Measurements from ENCODE around the gene EHD1.

EHD1 gene

GRCh38 chr11:64875369-64876228 is 2.8 kb downstream of the EHD1 start:
- DNase-seq (ENCODE audit: low read depth, low spot score), result no peak
- H3K9ac ChIP-seq (ENCODE audit: insufficient read length), result no peak overlapping the region
- H3K4me3 ChIP-seq, result no peak overlapping the region
- H3K9me3 ChIP-seq (ENCODE audit: low read depth, low read length), result no peaks in the 10 kb centered on the region
- H3K36me3 ChIP-seq (ENCODE audit: insufficient read depth, low read length), result peaks cover 7% of the 10 kb centered on the region; the same call in 1 of the 2 replicates
- TF ChIP-seq FOXP2 (optimal IDR thresholded peaks at IDR 0.05; ENCODE audit: control extremely low read depth, extremely low read length, insufficient read depth) (no peak), EZH2 (IDR thresholded peaks at IDR 0.05) (no peak), POLR2AphosphoS5 (IDR thresholded peaks at IDR 0.05; ENCODE audit: borderline replicate concordance, low read depth, low read length) (no peak)
- no peak overlapping the region for H3K27ac ChIP-seq

- Histone ChIP-seq H3K36me3 (ENCODE audit: insufficient read depth, low read length) (peaks cover 7% of the 10 kb centered on the region; the same call in 1 of the 2 replicates), H3K4me3 (no peak overlapping the region), H3K27ac (no peak overlapping the region), H3K9me3 (ENCODE audit: low read depth, low read length) (no peaks in the 10 kb centered on the region), H3K9ac (ENCODE audit: insufficient read length) (no peak overlapping the region)
- TF ChIP-seq EZH2 (IDR thresholded peaks at IDR 0.05), result no peak
- TF ChIP-seq POLR2AphosphoS5 (IDR thresholded peaks at IDR 0.05; ENCODE audit: borderline replicate concordance, low read depth, low read length), result no peak
- no peak for TF ChIP-seq FOXP2 (optimal IDR thresholded peaks at IDR 0.05; ENCODE audit: control extremely low read depth, extremely low read length, insufficient read depth)
- DNase-seq (ENCODE audit: low read depth, low spot score), result no peak
Observed at GRCh38 chr11:64874308-64875240, 3.8 kb downstream of the EHD1 start.

- Histone ChIP-seq H3K27ac (no peak overlapping the region), H3K9me3 (ENCODE audit: low read depth, low read length) (no peaks in the 10 kb centered on the region), H3K4me3 (no peak overlapping the region), H3K9ac (ENCODE audit: insufficient read length) (no peak overlapping the region), H3K36me3 (ENCODE audit: insufficient read depth, low read length) (peaks cover 7% of the 10 kb centered on the region; the same call in 1 of the 2 replicates)
- TF ChIP-seq FOXP2 (optimal IDR thresholded peaks at IDR 0.05; ENCODE audit: control extremely low read depth, extremely low read length, insufficient read depth) (no peak), EZH2 (IDR thresholded peaks at IDR 0.05) (no peak), POLR2AphosphoS5 (IDR thresholded peaks at IDR 0.05; ENCODE audit: borderline replicate concordance, low read depth, low read length) (no peak)
- DNase-seq (ENCODE audit: low read depth, low spot score), result no peak
Observed at GRCh38 chr11:64872790-64873488, 5.5 kb downstream of the EHD1 start.

GRCh38 chr11:64871492-64871891 is 6.9 kb downstream of the EHD1 start:
- Histone ChIP-seq H3K36me3 (ENCODE audit: insufficient read depth, low read length) (peaks cover 7% of the 10 kb centered on the region; the same call in 1 of the 2 replicates), H3K4me3 (no peak overlapping the region), H3K27ac (no peak overlapping the region)

GRCh38 chr11:64870893-64871466 is 7.4 kb downstream of the EHD1 start:
- no peak overlapping the region for H3K9ac ChIP-seq (ENCODE audit: insufficient read length)
- H3K9me3 ChIP-seq (ENCODE audit: low read depth, low read length), result no peaks in the 10 kb centered on the region
- no peak overlapping the region for H3K4me3 ChIP-seq
- H3K27ac ChIP-seq, result no peak overlapping the region
- H3K36me3 ChIP-seq (ENCODE audit: insufficient read depth, low read length), result peaks cover 7% of the 10 kb centered on the region; the same call in 1 of the 2 replicates
- no peak for DNase-seq (ENCODE audit: low read depth, low spot score)
- TF ChIP-seq FOXP2 (optimal IDR thresholded peaks at IDR 0.05; ENCODE audit: control extremely low read depth, extremely low read length, insufficient read depth), result no peak
- no peak for TF ChIP-seq EZH2 (IDR thresholded peaks at IDR 0.05)
- no peak for TF ChIP-seq POLR2AphosphoS5 (IDR thresholded peaks at IDR 0.05; ENCODE audit: borderline replicate concordance, low read depth, low read length)

More at GRCh38 chr11:64871492-64871891, 6.9 kb downstream of the EHD1 start:
- Histone ChIP-seq H3K9ac (ENCODE audit: insufficient read length) (no peak overlapping the region), H3K9me3 (ENCODE audit: low read depth, low read length) (no peaks in the 10 kb centered on the region)
- no peak for TF ChIP-seq EZH2 (IDR thresholded peaks at IDR 0.05)
- no peak for TF ChIP-seq FOXP2 (optimal IDR thresholded peaks at IDR 0.05; ENCODE audit: control extremely low read depth, extremely low read length, insufficient read depth)
- TF ChIP-seq POLR2AphosphoS5 (IDR thresholded peaks at IDR 0.05; ENCODE audit: borderline replicate concordance, low read depth, low read length), result no peak
- no peak for DNase-seq (ENCODE audit: low read depth, low spot score)

GRCh38 chr11:64870176-64870892 is 8.1 kb downstream of the EHD1 start:
- H3K36me3 ChIP-seq (ENCODE audit: insufficient read depth, low read length), result peaks cover 7% of the 10 kb centered on the region; the same call in 1 of the 2 replicates
- no peak for TF ChIP-seq FOXP2 (optimal IDR thresholded peaks at IDR 0.05; ENCODE audit: control extremely low read depth, extremely low read length, insufficient read depth)
- TF ChIP-seq POLR2AphosphoS5 (IDR thresholded peaks at IDR 0.05; ENCODE audit: borderline replicate concordance, low read depth, low read length), result no peak
- no peak for TF ChIP-seq EZH2 (IDR thresholded peaks at IDR 0.05)
- H3K4me3 ChIP-seq, result no peak overlapping the region
- H3K9me3 ChIP-seq (ENCODE audit: low read depth, low read length), result no peaks in the 10 kb centered on the region
- no peak for DNase-seq (ENCODE audit: low read depth, low spot score)
- H3K9ac ChIP-seq (ENCODE audit: insufficient read length), result no peak overlapping the region
- no peak overlapping the region for H3K27ac ChIP-seq
